ENCODE data around the gene SH2B3.
"Not testable (repeated sequence)": the region's sequence is repeated elsewhere in the genome, so short reads cannot be mapped to it uniquely, and the experiment has no call there.

The SH2B3 gene

GRCh38 chr12:111467092-111467856, 61.6 kb downstream of the SH2B3 start:
- no peak for DNase-seq

- no peak for DNase-seq
These were observed 62.1 kb downstream of the SH2B3 start for GRCh38 chr12:111467857-111468241.

GRCh38 chr12:111469401-111469800, 63.7 kb downstream of the SH2B3 start:
- no peak for DNase-seq

GRCh38 chr12:111471236-111471635, 65.5 kb downstream of the SH2B3 start:
- DNase-seq = no peak

- DNase-seq = no peak
These were observed 76.7 kb downstream of the SH2B3 start for GRCh38 chr12:111482462-111482861.

- no peak for DNase-seq
These were observed 82.5 kb downstream of the SH2B3 start for GRCh38 chr12:111488271-111488670.

- DNase-seq = no peak
These were observed 83.1 kb downstream of the SH2B3 start for GRCh38 chr12:111488798-111489197.

- DNase-seq = not testable (repeated sequence)
These were observed 87.3 kb downstream of the SH2B3 start for GRCh38 chr12:111492979-111493378.

- DNase-seq = no peak
These were observed 89.0 kb downstream of the SH2B3 start for GRCh38 chr12:111494676-111495075.

All from activated CD8-positive, alpha-beta memory T cell treated with anti-CD3 and anti-CD28 coated beads, Interleukin-2, amount 50 U/mL, for 48 hours (primary cell).